ENCODE data around the gene SPATA19. TPM values are rescaled to one million over a fixed set of nuclear protein-coding genes. Genes with fewer than 3 reads are reported as not detected.

The SPATA19 gene
- total RNA-seq, 2 donors from 2014 or later = 6.6 TPM; not detected in 1

DNA sequence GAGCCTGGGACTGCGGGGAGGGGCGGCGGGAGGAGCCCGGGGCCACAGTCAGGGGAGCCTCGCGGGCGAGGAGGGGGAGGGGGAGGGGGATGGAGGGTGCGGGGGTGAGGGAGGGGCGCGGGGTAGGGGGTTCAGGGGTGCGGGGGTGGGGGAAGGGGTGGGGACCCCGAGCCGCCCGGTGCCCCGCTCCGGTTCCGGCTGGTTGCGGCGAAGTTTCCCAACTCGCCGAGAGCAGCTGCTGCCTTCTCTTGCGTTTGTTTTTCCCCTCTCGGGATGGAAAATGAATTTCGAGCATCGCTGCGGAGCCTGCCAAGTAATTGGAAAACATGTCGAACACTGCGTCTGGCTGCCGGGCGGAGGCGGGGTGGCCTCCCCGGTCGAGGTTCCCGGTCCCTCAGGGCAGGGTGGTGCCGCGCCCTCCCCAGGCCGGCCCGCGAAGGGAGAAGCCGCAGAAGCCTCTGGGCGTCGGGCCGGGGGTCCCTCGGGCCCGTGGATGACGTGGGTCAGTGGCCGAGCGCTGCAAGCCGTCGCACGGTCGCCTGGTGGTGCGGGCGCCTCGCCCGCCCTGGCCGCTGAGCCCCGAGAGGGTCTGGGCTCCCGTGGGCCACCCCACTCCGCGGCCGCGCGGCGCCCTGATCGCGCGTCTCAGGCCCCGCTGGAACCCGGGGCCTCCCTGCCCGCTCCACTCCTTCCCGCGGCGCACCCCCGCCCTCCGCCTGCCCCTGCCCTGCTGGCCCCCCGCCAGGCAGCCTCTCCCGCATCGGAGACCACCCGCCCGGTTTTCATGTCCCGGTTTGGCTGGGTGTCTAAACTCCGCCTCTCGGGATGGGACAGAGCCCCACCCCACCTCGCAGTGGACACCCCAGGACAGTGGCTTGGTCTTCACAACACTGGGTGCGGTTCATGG lies 12.1 kb downstream of the SPATA19 start:
- intact Hi-C loops (cut with DNase I) = no loop called here
- TF ChIP-seq POLR2AphosphoS5 (IDR thresholded peaks at IDR 0.05) (no peak), POLR2A (IDR thresholded peaks at IDR 0.05) (no peak), CTCF (IDR thresholded peaks at IDR 0.05) (no peak)
- H3K27ac ChIP-seq = no peak overlapping the region
- no peaks in the 10 kb centered on the region for H3K36me3 ChIP-seq
- no peak overlapping the region for H3K4me3 ChIP-seq
- DNase-seq (ENCODE audit: low spot score) = no peak
- no peaks in the 10 kb centered on the region for H3K9me3 ChIP-seq
- no peaks in the 10 kb centered on the region for H3K27me3 ChIP-seq (replicated peaks; ENCODE audit: insufficient read depth)
- H3K4me1 ChIP-seq (replicated peaks) = no peaks in the 10 kb centered on the region
- 94% methylated on average over 77 of the region's 86 CpGs for WGBS

DNA sequence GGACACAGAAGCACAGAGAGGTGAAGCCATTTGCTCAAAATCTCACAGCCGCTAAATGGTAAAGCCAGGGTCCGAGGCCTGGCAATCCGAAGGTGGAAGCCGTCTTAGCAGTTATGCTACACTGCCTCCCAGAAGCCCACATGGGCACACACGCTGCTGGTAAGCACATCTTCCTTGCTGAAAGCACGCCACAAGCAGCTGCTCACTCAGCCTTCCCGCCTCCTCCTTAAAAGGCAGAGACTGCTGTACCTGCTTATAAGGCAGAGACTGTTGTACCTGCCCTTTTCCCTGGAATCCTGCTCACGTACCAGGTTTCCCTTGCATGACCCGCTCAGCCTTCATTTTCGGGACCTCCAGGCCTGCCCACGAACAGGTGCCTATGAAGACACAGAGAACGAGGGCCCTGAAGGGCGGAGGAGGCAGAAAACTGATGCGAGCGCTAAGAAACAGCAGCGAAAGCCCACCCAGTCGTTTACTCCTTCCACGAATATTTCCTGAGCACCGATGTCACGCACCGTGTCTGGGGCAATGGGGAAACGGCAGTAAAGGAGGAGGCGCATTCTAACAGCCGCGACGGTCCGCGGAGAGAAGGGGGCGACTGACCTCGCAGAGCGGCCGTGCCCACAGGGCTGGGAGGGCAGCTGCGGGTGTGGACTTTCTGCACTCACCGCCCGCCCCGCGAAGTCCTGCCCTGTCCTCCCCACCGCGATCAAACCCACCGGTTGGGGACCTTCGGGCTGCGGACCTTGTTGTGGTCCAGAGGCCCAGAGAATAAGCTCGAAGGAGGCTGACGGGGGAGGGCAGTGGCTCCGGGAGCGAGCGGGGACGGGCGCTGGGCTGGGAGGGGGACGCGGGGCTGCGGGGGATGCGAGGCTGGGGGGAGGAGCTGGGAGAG lies 13.0 kb downstream of the SPATA19 start:
- intact Hi-C loops (cut with DNase I) = no loop called here

DNA sequence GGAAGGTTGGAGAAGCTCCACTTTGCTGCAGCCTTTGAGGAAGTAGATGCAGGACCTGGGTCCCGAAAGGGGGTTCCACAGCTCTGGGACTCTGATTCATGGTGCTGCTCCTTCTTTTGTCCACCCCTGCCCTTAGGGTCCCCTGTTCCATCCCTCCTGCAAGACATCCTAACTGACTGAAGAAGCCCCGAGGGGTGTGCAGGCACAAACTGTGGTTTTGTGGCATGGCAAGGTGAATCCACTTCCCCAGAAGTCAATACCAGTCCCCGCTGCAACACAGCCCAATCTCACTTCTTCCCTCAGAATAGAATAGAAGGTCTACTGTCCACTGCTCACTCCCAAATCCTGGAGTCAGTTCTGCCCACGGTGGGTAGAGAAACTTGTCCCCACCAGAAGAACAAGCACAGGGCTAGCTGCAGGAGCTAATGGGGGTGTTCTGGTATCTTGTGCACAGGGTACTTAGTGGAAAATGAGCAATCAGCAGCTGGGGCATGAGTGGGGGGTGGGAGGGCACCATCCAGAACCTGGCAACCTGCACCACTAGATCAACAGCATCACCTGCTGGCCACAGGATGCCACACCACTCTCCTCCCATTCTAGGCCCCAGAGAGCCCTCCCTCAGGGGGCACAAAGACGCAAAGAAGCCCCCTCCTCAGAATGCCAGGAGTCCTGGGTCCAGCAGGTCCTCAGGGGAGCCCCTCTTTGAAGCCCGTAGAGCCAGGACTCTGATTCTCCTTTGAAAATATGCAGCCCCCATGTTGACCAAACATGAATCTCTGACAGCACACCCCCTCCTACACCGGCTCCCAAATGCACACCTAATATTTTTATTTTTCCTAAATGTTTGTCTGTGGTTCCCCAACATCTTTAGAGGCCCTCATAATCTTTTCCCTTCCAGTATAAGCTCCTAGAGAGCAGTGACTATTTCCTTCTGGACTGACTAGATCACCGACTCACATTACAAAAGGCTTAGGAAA lies 14.1 kb downstream of the SPATA19 start:
- intact Hi-C loops (cut with DNase I) = no loop called here
- no peak overlapping the region for H3K4me3 ChIP-seq
- no peak overlapping the region for H3K27ac ChIP-seq
- no peaks in the 10 kb centered on the region for H3K4me1 ChIP-seq (replicated peaks)
- TF ChIP-seq CTCF (IDR thresholded peaks at IDR 0.05) (no peak), POLR2A (IDR thresholded peaks at IDR 0.05) (no peak), POLR2AphosphoS5 (IDR thresholded peaks at IDR 0.05) (no peak)
- H3K36me3 ChIP-seq = no peaks in the 10 kb centered on the region
- H3K27me3 ChIP-seq (replicated peaks; ENCODE audit: insufficient read depth) = no peaks in the 10 kb centered on the region
- DNase-seq (ENCODE audit: low spot score) = no peak
- H3K9me3 ChIP-seq = no peaks in the 10 kb centered on the region
- 70% methylated on average over 8 of the region's 8 CpGs for WGBS

More for the DNA sequence above, 13.0 kb downstream of the SPATA19 start:
- H3K9me3 ChIP-seq = no peaks in the 10 kb centered on the region
- no peak overlapping the region for H3K4me3 ChIP-seq
- H3K36me3 ChIP-seq = no peaks in the 10 kb centered on the region
- no peak for DNase-seq (ENCODE audit: low spot score)
- WGBS = 83% methylated on average over 49 of the region's 53 CpGs
- no peaks in the 10 kb centered on the region for H3K4me1 ChIP-seq (replicated peaks)
- no peak for TF ChIP-seq POLR2A (IDR thresholded peaks at IDR 0.05)
- TF ChIP-seq POLR2AphosphoS5 (IDR thresholded peaks at IDR 0.05) = no peak
- TF ChIP-seq CTCF (IDR thresholded peaks at IDR 0.05) = no peak
- H3K27me3 ChIP-seq (replicated peaks; ENCODE audit: insufficient read depth) = no peaks in the 10 kb centered on the region
- no peak overlapping the region for H3K27ac ChIP-seq

GRCh38 chr11:133829566-133829965 lies 15.7 kb downstream of the SPATA19 start:
- 63% methylated on average over 2 of the region's 2 CpGs for WGBS

More at GRCh38 chr11:133829566-133829965, 15.7 kb downstream of the SPATA19 start:
- Histone ChIP-seq H3K36me3 (no peaks in the 10 kb centered on the region), H3K4me1 (replicated peaks) (no peaks in the 10 kb centered on the region), H3K9me3 (no peaks in the 10 kb centered on the region), H3K4me3 (no peak overlapping the region), H3K27ac (no peak overlapping the region), H3K27me3 (replicated peaks; ENCODE audit: insufficient read depth) (no peaks in the 10 kb centered on the region)
- TF ChIP-seq POLR2A (IDR thresholded peaks at IDR 0.05) (no peak), CTCF (IDR thresholded peaks at IDR 0.05) (no peak), POLR2AphosphoS5 (IDR thresholded peaks at IDR 0.05) (no peak)
- intact Hi-C loops (cut with DNase I) = no loop called here
- DNase-seq (ENCODE audit: low spot score) = no peak
